ENCODE measurements around the gene SNCAIP. TPM values are rescaled to one million over a fixed set of nuclear protein-coding genes. Genes with fewer than 3 reads are reported as not detected.

SNCAIP gene
- total RNA-seq, 1 experiment from 2014 or later: 3.0 TPM

- H4K91ac ChIP-seq (ENCODE audit: insufficient read length, low read depth, low read length): no peak overlapping the region
- no peak overlapping the region for H3K23ac ChIP-seq (ENCODE audit: insufficient read length, low read depth, low read length)
- WGBS (ENCODE audit: extremely low coverage, insufficient read length, low lambda C conversion rate): no CpG with 5 or more reads among the region's 6 CpGs
- no peak for DNase-seq
- H4K8ac ChIP-seq (replicated peaks; ENCODE audit: insufficient read length, low read depth, low read length): no peak overlapping the region
- H2BK15ac ChIP-seq (ENCODE audit: low read depth, low read length): no peak overlapping the region
- no peak for TF ChIP-seq CTCF (conservative IDR thresholded peaks at IDR 0.05)
- H3K9me3 ChIP-seq (ENCODE audit: control insufficient read depth, low read depth, low read length): no peaks in the 10 kb centered on the region
- H3K4me2 ChIP-seq (ENCODE audit: insufficient read depth, insufficient read length, low read length): no peak overlapping the region
- peaks cover 0 to 2% (median 0%) of the 10 kb centered on the region in 3 experiments; a peak in 5 of 7 replicates for H3K36me3 Mint-ChIP-seq (ENCODE audit: insufficient read depth in 1 of 3, low read depth in 3 of 3)
- peaks cover 5% of the 10 kb centered on the region for H3K4me1 ChIP-seq (ENCODE audit: insufficient read depth, low read length)
- no peak overlapping the region for H3K18ac ChIP-seq (ENCODE audit: insufficient read length, low read depth, low read length)
- H2BK120ac ChIP-seq (ENCODE audit: low read depth, low read length, poor library complexity, severe bottlenecking): no peak overlapping the region
- no peak overlapping the region for H2BK5ac ChIP-seq (ENCODE audit: insufficient read length, low read length)
- no peak overlapping the region for H2AFZ ChIP-seq (ENCODE audit: low read length)
- H3K27ac Mint-ChIP-seq: no peak overlapping the region
- H3K56ac ChIP-seq (ENCODE audit: insufficient read length, low read depth, low read length): no peak overlapping the region
- no peak overlapping the region for H3K14ac ChIP-seq (ENCODE audit: insufficient read depth, low read length)
- H3K4ac ChIP-seq (ENCODE audit: low read depth, low read length): no peak overlapping the region
- no peak overlapping the region for H3T11ph ChIP-seq (ENCODE audit: low read length)
- no peaks in the 10 kb centered on the region for H3K23me2 ChIP-seq (ENCODE audit: insufficient read length, low read depth, low read length, poor library complexity, severe bottlenecking)
- H2BK12ac ChIP-seq (ENCODE audit: insufficient read length, low read depth, low read length): no peak overlapping the region
- no peaks in the 10 kb centered on the region for H3K27me3 Mint-ChIP-seq (ENCODE audit: low read depth)
- no peaks in the 10 kb centered on the region for H3K79me2 ChIP-seq (ENCODE audit: insufficient read depth, low read length)
- no peak overlapping the region for H2BK20ac ChIP-seq (ENCODE audit: low read depth, low read length, poor library complexity, severe bottlenecking)
- H3K27me3 ChIP-seq (ENCODE audit: insufficient read depth, low read length): no peaks in the 10 kb centered on the region
- H3K4me3 Mint-ChIP-seq: no peak overlapping the region
- peaks cover 29 to 40% of the 10 kb centered on the region in 2 experiments for H3K4me1 Mint-ChIP-seq
- no peak overlapping the region for H3K27ac ChIP-seq (ENCODE audit: insufficient read length, low read depth, low read length)
- no peak overlapping the region for H3K9ac ChIP-seq (ENCODE audit: extremely low read depth, insufficient read length, low read length)
- H3K9me3 Mint-ChIP-seq: no peaks in the 10 kb centered on the region
- H4K5ac ChIP-seq (ENCODE audit: insufficient read length, low read depth, low read length): no peak overlapping the region
- no peak overlapping the region for H2AK5ac ChIP-seq (ENCODE audit: insufficient read length, low read length)
- no peaks in the 10 kb centered on the region for H4K20me1 ChIP-seq (ENCODE audit: control insufficient read depth, insufficient read depth, insufficient read length)
- no peaks in the 10 kb centered on the region for H3K79me1 ChIP-seq (ENCODE audit: insufficient read depth, low read depth, low read length, poor library complexity, severe bottlenecking)
These were observed 108.1 kb downstream of the SNCAIP start for GRCh38 chr5:122420091-122420490.
